ENCODE results near the gene FSIP1.

DNA sequence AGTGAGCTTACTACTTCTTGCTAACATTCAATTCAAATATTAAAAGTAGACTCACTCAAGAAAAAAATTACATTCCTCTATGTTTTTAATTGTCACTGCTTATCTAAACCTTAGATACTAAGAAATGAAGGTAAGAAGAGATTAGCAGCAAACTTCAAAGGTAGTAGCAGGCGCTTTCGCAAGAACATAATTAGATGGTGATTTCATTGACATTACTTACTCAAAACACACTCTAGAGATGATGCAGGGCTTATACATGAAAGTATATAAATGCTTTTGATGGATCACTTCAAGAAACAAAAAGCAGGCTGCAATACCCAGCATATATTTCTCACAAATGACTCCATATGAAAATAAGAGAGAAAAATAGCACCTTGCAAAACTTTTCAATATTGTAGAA lies 86.8 kb downstream of the FSIP1 start:
- no peak for TF ChIP-seq EZH2 (IDR thresholded peaks at IDR 0.05; ENCODE audit: borderline replicate concordance, low read depth, low read length)
- TF ChIP-seq CBX1 (IDR thresholded peaks at IDR 0.05; ENCODE audit: low read depth): no peak
- TF ChIP-seq OTX1 (CRISPR knock-in tag; IDR thresholded peaks at IDR 0.05): no peak
- TF ChIP-seq, protein P1, sequence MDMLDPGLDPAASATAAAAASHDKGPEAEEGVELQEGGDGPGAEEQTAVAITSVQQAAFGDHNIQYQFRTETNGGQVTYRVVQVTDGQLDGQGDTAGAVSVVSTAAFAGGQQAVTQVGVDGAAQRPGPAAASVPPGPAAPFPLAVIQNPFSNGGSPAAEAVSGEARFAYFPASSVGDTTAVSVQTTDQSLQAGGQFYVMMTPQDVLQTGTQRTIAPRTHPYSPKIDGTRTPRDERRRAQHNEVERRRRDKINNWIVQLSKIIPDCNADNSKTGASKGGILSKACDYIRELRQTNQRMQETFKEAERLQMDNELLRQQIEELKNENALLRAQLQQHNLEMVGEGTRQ (CRISPR knock-in tag; IDR thresholded peaks at IDR 0.05): no peak
- TF ChIP-seq ZBED1 (IDR thresholded peaks at IDR 0.05): no peak
- no peak for TF ChIP-seq NR3C1 (CRISPR knock-in tag; IDR thresholded peaks at IDR 0.05)
- no peak for TF ChIP-seq TAF7 (tag; IDR thresholded peaks at IDR 0.05)

Data from K562 (cell line).